ENCODE results near the gene CD79B. TPM values are rescaled to one million over a fixed set of nuclear protein-coding genes. Genes with fewer than 3 reads are reported as not detected.

The CD79B gene
- total RNA-seq, 2 donors from 2014 or later: not detected

DNA sequence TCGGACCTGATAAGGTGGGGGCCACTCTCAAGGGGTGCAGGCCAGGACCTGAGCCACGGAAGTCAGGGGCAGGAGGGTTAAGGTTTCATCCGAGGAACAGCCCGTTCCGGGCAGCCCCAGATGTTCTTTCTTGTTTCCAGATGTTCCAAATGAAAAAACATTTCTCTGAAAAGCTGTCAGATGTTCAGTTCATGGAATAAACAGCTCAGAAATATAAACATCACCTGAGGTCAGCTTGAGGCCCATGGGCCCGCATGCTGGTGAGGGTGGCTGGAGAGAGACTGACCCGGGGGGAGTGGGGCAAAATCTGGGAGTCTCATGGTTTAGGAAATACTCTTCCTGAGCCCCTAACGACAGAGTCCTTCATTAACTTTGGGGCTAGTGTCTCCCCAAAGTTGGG is 1.5 kb upstream of the CD79B start:
- Histone ChIP-seq H3K27ac (no peak overlapping the region), H3K36me3 (replicated peaks in 1 of 2; ENCODE audit: insufficient read depth in 1 of 2, low read depth in 2 of 2) (no peaks in the 10 kb centered on the region), H3K9me3 (no peaks in the 10 kb centered on the region), H3K4me1 (no peaks in the 10 kb centered on the region), H3K27me3 (no peaks in the 10 kb centered on the region), H3K4me3 (no peak overlapping the region)
- intact Hi-C loops (cut with DNase I): no loop called here
- ATAC-seq (no peak), DNase-seq (no peak)
- TF ChIP-seq, protein P1, sequence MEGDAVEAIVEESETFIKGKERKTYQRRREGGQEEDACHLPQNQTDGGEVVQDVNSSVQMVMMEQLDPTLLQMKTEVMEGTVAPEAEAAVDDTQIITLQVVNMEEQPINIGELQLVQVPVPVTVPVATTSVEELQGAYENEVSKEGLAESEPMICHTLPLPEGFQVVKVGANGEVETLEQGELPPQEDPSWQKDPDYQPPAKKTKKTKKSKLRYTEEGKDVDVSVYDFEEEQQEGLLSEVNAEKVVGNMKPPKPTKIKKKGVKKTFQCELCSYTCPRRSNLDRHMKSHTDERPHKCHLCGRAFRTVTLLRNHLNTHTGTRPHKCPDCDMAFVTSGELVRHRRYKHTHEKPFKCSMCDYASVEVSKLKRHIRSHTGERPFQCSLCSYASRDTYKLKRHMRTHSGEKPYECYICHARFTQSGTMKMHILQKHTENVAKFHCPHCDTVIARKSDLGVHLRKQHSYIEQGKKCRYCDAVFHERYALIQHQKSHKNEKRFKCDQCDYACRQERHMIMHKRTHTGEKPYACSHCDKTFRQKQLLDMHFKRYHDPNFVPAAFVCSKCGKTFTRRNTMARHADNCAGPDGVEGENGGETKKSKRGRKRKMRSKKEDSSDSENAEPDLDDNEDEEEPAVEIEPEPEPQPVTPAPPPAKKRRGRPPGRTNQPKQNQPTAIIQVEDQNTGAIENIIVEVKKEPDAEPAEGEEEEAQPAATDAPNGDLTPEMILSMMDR (IDR thresholded peaks at IDR 0.05): no peak
- TF ChIP-seq POLR2A (IDR thresholded peaks at IDR 0.05): no peak
- 76 to 78% methylated on average over 8 of the region's 8 CpGs for WGBS, 2 donors

GRCh38 chr17:63932721-63933120 is 590 bp upstream of the CD79B start:
- Histone ChIP-seq H3K27ac (no peak overlapping the region), H3K4me1 (no peaks in the 10 kb centered on the region), H3K27me3 (no peaks in the 10 kb centered on the region), H3K36me3 (replicated peaks in 1 of 2; ENCODE audit: insufficient read depth in 1 of 2, low read depth in 2 of 2) (no peaks in the 10 kb centered on the region), H3K9me3 (no peaks in the 10 kb centered on the region), H3K4me3 (no peak overlapping the region)
- intact Hi-C loops (cut with DNase I): no loop called here
- TF ChIP-seq, protein P1 (IDR thresholded peaks at IDR 0.05): no peak
- TF ChIP-seq POLR2A (IDR thresholded peaks at IDR 0.05): no peak
- 91 to 94% methylated on average over 2 to 4 of the region's 4 CpGs for WGBS, 2 donors
- DNase-seq (no peak), ATAC-seq (no peak)

DNA sequence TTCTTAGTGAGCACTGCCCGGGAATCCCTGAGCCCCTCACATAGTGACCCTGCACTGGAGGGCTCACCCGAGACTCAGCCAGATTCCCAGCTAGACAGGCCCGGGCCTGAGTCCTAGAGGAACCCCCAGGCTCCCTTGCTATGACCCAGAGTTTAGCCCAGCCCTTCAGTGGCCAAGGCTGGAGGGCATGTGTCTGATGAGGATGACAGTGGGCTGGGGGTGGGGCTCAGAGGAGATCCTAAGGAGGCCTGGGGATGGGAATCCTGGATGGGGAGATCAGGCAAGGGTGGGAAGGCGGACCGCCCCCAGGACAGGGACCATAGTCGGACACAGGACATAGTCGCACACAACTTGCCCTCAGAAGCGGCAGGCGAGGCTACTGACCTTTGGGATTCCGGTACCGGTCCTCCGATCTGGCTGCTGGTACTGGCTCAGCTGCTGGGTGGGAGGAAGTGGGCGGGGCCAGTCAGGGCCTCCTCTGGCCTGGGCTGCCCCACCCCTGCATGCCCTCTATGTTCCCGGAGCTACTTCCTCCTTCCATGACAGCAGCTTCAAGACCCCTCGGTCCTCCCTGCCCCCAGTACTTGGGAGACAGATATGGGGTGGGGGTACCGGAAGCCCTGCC is 1.1 kb downstream of the CD79B start:
- Histone ChIP-seq H3K36me3 (replicated peaks in 1 of 2; ENCODE audit: insufficient read depth in 1 of 2, low read depth in 2 of 2) (no peaks in the 10 kb centered on the region), H3K4me3 (no peak overlapping the region), H3K27ac (no peak overlapping the region), H3K9me3 (no peaks in the 10 kb centered on the region), H3K4me1 (no peaks in the 10 kb centered on the region), H3K27me3 (no peaks in the 10 kb centered on the region)
- 60 to 84% methylated on average over 9 to 16 of the region's 16 CpGs for WGBS, 2 donors
- DNase-seq (peak in 3 of 4 donors; percentile 37 to 56 (median 42)), ATAC-seq (peak; percentile 41)
- TF ChIP-seq POLR2A (IDR thresholded peaks at IDR 0.05): no peak
- TF ChIP-seq, protein P1 (IDR thresholded peaks at IDR 0.05): no peak
- intact Hi-C loops (cut with DNase I): no loop called here

GRCh38 chr17:63929860-63930766 is 2.0 kb downstream of the CD79B start:
- ATAC-seq: peak; percentile 25

More at GRCh38 chr17:63929860-63930766, 2.0 kb downstream of the CD79B start:
- Histone ChIP-seq H3K4me1 (no peaks in the 10 kb centered on the region), H3K27me3 (no peaks in the 10 kb centered on the region), H3K9me3 (no peaks in the 10 kb centered on the region), H3K36me3 (replicated peaks in 1 of 2; ENCODE audit: insufficient read depth in 1 of 2, low read depth in 2 of 2) (no peaks in the 10 kb centered on the region), H3K27ac (no peak overlapping the region), H3K4me3 (no peak overlapping the region)
- no peak for TF ChIP-seq POLR2A (IDR thresholded peaks at IDR 0.05)
- TF ChIP-seq, protein P1 (IDR thresholded peaks at IDR 0.05): no peak
- WGBS, 2 donors: 66 to 84% methylated on average over 10 to 23 of the region's 24 CpGs
- DNase-seq: peak in 2 of 4 donors; percentile 10 to 22
- intact Hi-C loops (cut with DNase I): loop anchor here (10.0 kb wide), 1 partner anchor 355 kb away; no protein-coding TSS in a partner anchor

Data from body of pancreas (tissue), 4 donors.